HS-5 (cell line): Measurements from ENCODE around the gene MEIOSIN.
A peak's percentile ranks its signal among the peaks of the same experiment; 100 is the strongest.
"Not testable (repeated sequence)": the region's sequence is repeated elsewhere in the genome, so short reads cannot be mapped to it uniquely, and the experiment has no call there.

Experiments
- DNase-seq: peaks from one replicate; pipeline ENCODE4 v3.0.0-alpha.2; 2012; ENCODE audit warnings: low read depth

MEIOSIN gene, protein sequence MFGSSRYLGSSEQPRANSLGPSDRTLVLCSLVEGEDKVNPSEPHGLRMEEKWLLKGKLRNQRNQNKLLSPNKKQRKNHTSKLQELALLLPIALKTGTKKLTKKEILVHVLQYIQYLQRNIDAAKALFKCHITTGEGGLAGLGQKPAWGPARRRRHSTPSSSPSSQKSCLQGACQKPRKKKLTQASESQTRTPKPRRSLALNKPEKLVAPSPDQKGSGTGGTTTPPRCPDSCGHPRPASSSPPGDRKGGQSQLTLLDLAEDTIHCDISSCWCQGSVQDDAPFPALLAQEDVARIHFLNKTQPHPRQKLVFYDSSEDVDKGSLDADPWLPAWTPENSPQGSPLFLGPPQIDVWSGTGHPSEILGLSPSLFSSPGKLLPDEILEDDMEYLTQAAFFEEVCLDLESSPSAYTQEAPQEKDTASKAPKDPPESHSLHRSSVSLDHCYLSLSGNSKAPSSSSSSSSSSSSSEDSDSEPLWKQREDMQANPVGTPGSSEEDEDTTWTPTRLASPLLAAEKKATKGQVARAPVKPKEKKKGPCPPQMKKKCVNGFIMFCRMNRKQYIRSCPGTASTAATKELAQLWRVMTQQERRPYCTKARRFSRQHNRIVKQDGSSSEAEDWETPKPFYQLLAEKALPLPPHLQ

DNA sequence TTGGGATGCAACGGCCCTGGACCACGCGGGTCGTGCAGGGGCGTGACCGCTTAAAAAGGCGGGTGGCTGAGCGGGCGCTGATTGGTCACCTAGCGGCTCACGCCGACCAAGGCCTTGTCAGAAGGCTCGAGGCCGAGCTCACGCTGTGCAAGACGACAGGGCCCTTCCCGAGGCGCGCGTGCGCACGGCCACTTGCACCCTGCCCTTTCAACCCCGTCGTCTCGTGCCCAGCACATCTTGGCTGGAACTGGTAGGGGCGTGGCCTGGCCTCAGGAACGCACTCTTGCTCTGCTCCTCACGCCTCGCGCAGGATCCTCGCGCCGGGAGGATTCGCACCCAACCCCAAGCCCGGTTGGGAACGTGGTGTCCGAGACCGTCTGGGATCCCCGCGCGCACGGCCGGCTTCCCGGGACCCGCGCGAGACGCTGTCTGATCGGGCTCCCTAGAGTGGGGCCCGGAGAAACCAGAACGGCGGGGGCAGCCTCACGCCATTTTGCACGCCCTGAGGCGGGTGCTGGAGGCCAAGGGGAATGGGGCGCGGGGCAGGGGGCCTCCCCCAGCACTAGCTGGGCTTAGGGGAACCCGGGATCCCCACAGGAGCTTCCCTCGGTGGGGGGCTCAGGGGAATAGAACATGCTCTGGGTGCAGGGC lies at the start of gene MEIOSIN:
Gene MEIOSIN (plus strand): TSS at position 280 of the 651 bp plus-strand sequence. CDS start 1,938 bp downstream, outside the sequence.
- DNase-seq: no peak

DNA sequence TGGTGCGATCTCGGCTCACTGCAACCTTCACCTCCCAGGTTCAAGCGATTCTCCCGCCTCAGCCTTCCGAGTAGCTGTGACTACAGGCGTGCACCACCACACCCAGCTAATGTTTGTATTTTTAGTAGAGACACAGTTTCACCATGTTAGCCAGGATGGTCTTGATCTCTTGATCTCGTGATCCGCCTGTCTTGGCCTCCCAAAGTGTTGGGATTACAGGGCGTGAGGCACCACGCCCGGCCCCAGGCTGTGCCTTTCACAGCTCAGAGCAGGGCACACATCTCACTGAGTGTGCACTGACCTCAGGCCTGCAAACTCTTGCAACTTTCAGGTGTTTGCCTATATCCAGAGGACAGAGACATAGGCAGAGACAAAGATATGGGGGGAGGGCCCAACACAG lies 48.2 kb upstream of the MEIOSIN start:
- not testable (repeated sequence) for DNase-seq

DNA sequence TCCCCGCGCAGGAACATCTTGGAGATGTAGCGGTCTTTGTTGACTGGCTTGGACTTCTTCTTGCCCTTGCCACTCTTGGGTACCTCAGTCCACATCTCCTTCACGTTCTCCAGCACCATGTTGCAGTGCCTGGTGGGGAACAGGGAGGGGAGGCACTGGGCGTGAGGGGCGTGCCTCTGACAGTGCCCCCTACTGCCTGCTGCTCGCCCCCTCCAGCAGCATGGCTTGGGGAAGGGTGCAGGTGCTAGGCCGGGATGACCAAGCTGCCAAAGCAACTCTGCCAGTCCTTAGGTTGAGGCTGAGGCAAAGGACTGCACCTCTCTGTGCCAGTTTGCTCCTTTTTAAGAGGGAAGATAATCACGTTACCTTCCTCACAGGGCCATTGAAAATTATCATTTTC lies 45.6 kb upstream of the MEIOSIN start:
- no peak for DNase-seq

DNA sequence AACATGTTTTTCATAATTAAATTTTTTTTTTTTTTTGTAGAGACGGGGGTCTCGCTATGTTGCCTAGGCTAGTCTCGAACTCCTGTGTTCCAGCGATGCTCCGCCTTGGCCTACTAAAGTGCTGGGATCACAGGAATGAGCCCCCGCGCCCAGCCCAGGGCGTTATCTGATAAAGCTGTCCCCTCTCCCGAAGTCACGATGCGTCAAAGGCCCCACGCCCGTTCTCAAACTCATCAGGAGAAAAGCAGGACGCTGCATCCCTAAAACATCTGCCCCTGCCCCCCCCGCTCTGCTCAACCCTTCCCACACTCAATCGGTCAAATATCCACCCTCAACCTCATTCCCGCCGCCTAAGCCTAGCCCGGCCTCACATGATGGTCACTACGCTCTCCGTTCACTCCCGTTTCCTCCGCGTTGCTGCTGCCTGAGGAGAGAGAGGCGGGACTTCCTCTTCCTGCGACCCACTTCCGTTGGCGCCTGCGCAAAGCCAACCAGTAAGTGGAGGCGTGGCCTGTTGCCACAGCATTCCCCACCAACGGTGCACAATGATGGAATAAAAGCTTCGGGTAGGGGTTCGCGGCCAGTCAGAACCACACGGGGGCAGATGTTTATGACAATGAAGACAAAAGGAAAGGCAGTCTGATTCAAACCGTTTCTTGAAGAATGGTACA lies 41.6 kb upstream of the MEIOSIN start, which contains the start of gene SNRPD2:
Gene SNRPD2 (minus strand): TSS at position 438 of the 671 bp plus-strand sequence. CDS start 65 bp downstream, at position 373.
- DNase-seq: peak; percentile 93

DNA sequence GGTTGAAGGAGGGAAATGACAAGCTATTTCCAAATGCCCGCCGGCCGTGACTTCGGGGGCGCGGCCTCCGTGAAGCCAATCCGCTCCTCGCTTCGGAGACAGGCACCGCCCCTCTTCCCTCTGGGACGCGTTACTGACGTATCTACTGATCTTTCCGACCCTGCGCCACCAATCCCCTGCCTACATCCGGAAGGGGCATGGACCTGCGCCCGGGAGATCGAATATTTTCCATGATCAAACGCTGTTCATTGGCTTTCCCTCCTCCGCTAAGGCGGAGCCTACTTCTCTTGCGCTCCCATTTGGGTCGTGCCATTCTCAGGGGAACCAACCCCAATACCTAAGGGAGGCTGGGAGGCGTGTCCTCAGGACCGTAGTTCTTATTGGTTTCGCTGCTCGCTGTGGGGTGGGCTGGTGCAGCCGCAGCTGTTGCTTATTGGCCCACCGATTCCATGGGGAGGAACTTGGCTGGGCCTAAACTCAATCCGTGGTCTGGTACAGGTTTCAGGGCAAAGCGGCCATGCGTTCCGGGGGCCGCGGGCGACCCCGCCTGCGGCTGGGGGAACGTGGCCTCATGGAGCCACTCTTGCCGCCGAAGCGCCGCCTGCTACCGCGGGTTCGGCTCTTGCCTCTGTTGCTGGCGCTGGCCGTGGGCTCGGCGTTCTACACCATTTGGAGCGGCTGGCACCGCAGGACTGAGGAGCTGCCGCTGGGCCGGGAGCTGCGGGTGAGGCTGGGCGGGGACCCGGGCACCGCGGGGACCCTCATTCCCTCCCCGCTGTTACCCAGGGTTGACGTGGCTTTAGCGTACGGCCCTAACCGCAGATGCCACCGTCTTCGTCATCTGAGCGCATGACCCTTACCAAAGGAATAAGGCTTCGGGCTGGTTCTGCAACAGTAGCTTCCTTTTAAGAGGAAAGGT lies 40.8 kb upstream of the MEIOSIN start, which contains the start of gene QPCTL:
Gene QPCTL (plus strand): TSS at position 480 of the 919 bp plus-strand sequence. CDS start 38 bp downstream, at position 518.
- DNase-seq: peak; percentile 98

DNA sequence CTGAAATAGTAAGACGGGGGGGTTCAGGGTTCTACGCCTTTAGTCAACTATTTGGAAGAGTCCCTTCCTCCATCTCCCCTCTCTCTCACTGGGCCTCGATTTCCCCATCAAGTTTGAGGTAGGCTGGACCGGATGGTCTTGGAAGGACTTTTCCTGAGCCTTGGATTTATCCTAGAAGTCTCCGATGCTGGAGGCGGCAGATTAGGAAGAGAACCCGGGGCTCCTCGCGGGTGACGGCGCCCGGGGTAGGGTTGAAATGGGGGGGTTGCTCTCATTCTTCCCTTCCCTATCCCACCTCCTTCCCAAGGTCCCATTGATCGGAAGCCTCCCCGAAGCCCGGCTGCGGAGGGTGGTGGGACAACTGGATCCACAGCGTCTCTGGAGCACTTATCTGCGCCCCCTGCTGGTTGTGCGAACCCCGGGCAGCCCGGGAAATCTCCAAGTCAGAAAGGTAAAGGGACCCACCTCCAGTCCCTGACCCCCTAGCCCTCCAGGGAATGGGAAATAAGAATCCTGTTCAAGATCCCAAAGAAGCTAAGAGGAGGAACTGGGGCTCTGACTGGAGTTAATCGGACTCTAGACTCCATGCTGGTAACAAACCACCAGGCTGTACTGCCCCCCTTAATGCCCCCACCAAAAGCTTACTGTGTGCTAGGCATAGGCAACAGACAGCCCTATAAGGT lies 40.0 kb upstream of the MEIOSIN start:
- DNase-seq: peak; percentile 26

DNA sequence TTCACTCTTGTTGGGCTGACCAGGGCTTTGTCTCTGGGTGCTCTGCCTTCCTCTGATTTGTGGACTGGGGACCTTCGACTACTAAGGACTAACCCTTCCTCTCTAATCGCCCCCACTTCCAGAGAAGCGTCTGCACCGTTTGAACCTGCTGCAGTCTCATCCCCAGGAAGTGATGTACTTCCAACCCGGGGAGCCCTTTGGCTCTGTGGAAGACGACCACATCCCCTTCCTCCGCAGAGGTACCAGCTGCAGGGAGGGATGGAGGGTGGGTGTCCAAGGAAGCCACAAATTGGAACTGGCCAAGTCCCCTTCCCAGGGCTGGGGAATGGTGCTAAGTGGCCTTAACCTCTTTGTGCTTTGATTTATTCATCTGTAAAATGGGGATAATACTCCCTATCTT lies 31.6 kb upstream of the MEIOSIN start:
- DNase-seq: no peak

DNA sequence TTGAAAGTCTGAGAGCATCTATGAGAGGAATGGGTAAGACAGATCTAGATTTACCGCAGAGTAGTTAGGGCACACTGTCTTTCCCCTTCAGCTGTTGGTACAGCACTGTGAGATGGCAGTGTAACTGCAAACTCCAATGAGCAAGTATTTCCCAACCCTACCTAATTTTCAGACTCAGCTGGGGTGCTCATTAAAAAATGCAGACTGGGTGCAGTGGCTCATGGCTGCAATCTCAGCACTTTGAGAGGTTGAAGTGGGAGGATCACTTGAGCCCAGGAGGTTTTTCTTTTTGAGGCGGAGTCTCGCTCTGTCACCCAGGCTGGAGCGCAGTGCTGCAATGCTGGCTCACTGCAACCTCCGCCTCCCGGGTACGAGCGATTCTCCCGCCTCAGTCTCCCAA lies 28.1 kb upstream of the MEIOSIN start:
- DNase-seq: no peak

DNA sequence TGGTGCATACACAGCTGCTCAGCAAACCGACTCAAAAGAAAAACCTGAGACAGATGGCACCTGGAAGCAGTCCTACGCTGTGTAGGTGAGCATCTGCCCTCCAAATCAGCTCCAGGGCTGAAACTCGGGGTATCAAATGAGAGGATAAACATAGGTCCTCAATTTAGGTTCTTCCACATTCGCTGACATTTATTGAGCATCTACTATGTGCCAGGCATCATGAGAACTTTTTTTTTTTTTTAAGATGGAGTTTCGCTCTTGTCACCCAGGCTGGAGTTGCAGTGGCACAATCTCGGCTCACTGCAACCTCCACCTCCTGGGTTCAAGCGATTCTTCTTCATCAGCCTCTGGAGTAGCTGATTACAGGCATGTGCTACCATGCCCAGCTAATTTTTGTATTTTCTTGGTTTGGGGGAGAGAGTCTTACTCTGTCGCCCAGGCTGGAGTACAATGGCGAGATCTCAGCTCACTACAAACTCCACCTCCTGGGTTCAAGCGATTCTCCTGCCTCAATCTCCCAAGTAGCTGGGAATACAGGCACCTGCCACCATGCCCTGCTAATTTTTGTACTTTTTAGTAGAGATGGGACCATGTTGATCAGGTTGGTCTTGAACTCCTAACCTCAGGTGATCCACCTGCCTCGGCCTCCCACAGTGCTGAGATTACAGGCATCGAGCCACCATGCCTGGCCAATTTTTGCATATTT lies 27.4 kb upstream of the MEIOSIN start:
- no peak for DNase-seq

DNA sequence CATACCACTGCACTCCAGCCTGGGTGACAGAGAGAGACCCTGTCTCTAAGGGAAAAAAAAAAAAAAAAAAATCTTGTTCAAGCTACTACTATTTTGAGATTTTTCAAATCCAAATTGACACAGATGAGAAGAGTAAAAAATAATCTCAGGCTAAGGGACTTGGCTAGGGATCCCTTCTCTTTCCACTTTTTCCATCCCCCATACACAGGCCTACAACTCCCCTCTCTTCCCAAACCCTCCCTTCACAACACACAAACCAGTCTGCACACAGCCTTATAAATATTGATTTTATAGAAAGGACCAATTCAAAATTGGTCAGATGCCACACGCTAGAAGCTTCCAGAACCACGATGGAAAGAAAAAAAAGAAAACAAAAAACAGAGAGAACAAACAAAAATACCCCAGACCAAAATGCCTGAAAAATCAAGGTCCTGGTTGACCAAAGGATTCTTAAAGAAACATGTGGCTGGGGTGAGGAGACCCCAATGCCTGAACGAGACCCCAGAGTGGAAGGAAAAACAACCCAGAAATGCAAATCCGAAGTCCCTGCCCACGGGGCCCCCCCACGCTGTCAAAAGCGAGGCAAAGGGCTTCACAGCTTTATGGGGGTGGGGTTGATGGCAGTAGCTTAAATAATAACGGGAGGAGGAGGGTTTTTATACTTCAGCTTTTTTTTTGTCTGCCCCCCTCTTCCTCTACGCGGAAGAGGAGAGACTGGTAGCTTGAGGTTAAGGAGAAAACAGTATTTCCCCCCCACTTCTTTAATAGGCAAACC lies 22.7 kb upstream of the MEIOSIN start:
- no peak for DNase-seq

DNA sequence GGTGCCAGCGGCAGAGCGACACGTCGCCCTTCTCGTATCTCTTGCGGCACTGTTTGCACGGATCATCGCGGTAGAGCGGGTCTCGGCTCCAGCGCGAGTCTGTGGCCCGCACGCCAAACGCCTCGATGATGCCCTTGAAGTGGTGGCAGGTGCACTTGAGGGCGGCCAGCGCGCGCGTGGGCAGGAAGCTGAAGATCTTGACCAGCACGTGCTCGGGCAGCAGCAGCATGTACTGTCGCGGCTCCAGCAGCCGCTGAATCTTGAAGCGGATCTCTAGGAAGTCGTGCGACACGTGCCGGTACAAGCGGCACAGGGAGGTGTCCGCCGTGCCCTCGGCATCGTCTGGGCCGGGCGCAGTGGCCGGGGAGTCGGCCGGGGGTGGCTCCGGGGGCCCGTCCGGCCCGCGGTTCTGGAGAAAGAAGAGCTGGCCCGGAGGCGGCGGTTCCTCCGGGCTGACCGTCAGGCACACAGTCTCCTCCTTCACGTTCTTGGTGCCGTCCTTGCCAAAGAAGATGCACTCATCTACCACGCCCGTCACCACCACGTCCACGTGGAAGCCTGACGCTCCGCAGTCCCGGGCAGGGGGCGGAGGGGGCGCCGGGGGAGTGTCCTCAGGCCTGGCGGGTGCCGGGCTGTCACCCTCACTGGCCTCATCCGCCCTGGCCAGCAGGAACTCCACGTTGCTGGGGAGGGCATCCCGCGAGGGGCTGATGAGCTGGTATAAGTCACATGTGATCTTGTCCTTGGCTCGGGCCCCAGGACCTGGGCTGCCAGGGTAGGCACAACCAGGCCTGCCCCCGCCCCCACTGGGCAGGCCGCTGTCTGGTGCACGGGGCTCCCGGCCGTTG lies 21.2 kb upstream of the MEIOSIN start:
- DNase-seq: no peak

DNA sequence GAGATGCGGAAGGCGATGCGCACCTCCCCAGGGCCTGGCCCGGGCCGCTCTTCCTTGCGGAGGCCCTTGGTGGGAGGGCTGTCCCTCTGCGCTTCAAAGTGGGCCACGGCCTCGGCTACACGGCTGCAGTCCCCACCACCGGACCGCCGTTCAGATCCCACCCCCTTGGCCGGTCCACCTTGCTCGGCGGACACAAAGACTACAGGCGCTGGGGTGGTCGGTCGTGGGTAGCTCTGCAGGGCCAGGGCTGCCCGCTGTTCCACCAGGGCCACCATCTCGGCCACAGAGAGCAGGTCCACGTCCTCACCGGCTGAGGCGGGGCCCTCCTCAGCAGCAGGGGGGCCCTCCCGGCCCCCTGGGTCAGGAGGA lies 20.6 kb upstream of the MEIOSIN start:
- no peak for DNase-seq

DNA sequence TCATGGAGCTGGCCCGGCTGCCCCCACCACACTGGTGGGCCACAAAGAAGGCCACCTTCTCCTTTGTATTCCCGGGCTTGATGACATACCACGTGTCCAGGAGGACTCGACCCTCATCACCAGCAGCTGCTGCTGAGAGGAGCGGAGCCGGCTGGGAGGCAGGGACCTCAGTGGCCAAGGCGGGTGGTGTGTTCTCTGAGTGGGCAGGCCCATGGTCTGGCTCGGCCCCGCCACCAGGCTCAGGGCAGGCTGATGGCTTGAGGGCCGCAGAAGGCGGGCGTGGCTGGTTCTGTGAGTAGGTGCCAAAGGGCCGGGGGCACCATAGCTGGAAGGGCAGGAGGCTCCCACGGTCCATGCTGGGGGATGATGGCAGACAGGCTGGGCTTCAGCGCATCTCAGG lies 20.1 kb upstream of the MEIOSIN start:
- no peak for DNase-seq

DNA sequence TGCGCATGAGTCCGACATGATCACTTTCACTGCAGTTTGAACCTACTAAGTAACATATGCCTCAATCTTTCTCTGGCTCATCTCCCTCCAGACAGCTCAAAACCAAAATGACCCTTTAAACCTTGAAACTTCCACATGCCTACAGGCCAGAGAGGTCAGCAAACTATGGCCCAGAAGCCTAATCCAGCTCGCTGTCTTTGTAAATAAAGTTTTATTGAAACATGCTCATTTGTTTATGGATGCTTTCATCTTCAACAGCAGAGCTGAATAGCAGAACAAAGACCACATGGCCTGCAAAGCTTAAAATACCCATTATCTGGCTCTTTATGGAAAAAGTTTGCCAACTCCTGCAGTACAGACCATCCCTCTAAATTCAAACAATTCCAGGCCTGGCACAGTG lies 18.1 kb upstream of the MEIOSIN start:
- no peak for DNase-seq

DNA sequence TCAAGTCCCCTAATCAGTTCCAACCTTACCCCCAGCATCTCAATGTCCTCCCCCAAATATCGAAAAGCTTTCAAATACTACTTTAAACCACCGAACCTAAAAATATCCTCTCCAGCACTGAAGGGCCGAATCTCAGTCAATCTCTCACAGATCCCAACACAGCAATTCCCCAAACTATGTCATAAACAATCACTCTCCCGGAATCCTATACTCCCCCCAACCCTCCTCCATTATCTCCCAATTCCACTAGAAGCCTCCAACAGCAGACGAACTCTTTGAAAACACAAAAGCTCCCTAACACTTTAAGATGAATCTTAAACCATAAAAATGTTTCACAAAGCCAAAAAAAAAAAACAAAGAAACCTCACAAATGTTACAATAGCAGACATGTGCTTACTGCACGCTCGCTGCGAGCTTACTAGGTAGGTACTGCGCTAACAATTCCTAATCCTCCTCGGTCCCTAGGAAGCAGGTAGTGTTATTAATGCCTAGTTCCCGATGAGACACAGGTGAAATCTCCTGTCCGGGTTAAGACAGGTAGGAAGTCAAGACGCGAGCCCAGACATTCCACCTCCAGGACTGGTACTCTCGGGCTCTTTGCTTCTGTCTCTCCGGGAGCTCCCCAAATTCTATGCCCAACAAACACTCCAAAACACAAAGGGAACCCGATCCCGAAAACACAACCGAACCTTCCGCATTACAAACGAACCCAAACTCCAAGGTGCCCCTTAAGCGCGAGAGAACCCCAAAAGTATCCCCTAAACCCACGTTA lies 16.7 kb upstream of the MEIOSIN start:
- DNase-seq: no peak

DNA sequence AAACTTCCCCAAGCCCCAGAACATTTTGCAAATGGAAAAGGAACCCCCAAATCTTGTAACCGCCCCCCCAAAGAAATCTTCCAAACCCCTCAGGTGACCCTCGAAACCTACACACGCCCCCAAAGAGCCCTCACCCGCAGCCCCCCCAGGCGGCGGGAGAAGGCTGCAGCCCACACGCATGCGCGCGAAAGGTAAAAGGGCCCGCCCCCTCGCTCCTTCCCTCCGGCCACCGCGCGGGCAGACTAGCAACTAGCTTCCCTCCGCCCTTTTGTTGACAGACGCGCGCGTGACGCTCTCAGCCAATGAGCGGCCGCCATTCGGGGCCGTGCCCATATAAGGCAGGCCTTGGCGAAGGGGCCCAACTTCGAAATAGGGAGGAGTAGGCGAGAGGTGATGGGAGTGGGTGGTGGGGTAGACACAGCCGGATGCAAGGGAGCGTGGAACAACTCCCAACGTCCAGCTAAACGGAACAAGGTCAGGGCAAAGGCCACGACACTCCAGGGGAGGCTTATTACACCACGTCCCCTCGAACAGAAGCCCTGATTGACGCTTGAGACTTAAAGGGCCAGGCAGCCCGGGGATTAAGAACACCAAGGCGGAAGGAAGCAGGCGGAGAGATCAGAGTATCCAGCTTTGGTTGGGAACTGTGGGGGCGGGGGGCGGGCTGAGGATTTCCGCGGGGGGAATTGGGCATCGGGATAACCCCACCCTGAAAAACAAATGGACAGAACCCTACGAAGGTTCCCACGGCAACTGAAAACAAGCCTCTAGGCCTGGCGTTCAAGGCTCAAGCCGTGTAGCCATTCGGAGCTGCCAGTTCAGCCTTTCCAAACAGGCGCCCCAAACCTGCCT lies 15.9 kb upstream of the MEIOSIN start:
- DNase-seq: peak; percentile 87
